OCI-LY1 (cell line): ENCODE results near the gene CYB5D1.

Source experiments
- CTCF ChIP-seq: fragments of 200-600 bp; sonication (generic), shearing (Covaris generic); IDR thresholded peaks from 2 replicates; pipeline ENCODE4 v1.5.1; 2017; ENCODE audit warnings: mild to moderate bottlenecking, antibody characterized with exemption, low read length, moderate library complexity, mixed read lengths
- EZH2 ChIP-seq: fragments of 200-600 bp; sonication (generic), shearing (Covaris generic); IDR thresholded peaks from 2 replicates; pipeline ENCODE4 v1.8.0; 2017; ENCODE audit warnings: borderline replicate concordance, mixed run types, mild to moderate bottlenecking, antibody characterized with exemption, low read length, moderate library complexity, mixed read lengths

GRCh38 chr17:7889166-7889955, 31.6 kb downstream of the CYB5D1 start:
- TF ChIP-seq CTCF (no peak), EZH2 (no peak)
